ENCODE results near the gene DDIT4. TPM values are rescaled to one million over a fixed set of nuclear protein-coding genes. Genes with fewer than 3 reads are reported as not detected.

Gene DDIT4
- total and polyA plus RNA-seq, 9 of the 15 experiments (the other 6 are each of a cell fraction or from before 2014, with no cell fraction given): 8.2 to 675 (median 159) TPM

DNA sequence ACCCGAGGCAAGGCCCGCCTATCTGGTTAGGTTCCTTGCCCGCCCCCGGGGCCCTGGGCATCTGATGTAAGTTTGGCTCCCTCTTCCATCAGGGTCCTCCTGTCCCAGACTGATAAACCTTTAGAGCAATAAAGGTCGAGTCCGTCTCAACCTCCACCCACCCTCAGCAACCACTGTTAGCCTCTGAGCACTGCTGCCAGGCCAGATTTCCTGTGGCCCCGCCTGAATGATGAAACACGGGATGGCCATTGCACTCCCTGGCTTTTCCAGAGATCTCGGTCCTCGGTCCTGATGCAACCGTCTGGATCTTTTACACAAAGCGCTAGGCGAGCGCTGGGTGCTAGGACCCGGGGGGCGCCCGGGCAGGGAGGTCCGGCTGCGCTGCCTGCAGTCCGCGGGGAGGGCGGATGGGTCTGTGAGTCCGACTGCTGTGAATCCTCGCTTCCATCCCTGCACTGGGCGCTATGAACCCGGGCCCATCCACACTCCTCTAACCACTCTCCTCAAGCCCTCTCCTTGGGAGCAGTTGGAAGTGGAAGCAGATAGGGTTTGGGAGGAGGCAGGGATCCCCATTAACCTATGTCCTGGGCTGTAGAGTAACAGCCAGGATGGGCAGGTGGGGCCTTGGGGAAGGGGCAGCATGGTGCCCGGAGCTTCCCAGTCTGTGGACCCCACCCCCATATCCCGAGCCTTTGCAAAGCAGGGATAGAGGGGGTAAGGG, 875 bp upstream of the DDIT4 start (continued):
- peak; percentile 42 for TF ChIP-seq TAF1 (IDR thresholded peaks at IDR 0.05; ENCODE audit: control insufficient read depth, extremely low read depth, insufficient read depth, low read length, severe bottlenecking)
- TF ChIP-seq HDAC1 (IDR thresholded peaks at IDR 0.05): peak in 1 of 2 experiments; percentile 99; a peak in 2 of 4 replicates
- peak; percentile 79 for TF ChIP-seq ZBTB7A (IDR thresholded peaks at IDR 0.05; ENCODE audit: borderline replicate concordance, control insufficient read depth, low read depth, low read length)
- TF ChIP-seq, protein P1, sequence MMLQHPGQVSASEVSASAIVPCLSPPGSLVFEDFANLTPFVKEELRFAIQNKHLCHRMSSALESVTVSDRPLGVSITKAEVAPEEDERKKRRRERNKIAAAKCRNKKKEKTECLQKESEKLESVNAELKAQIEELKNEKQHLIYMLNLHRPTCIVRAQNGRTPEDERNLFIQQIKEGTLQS (IDR thresholded peaks at IDR 0.05): no peak
- TF ChIP-seq, protein P1 (CRISPR knock-in tag; conservative IDR thresholded peaks at IDR 0.05): peak; percentile 58; the same call in 1 of the 2 replicates
- TF ChIP-seq TAF9B (IDR thresholded peaks at IDR 0.05; ENCODE audit: partially characterized antibody): no peak
- no peak for TF ChIP-seq ZKSCAN3 (CRISPR knock-in tag; IDR thresholded peaks at IDR 0.05)
- TF ChIP-seq, protein P2, sequence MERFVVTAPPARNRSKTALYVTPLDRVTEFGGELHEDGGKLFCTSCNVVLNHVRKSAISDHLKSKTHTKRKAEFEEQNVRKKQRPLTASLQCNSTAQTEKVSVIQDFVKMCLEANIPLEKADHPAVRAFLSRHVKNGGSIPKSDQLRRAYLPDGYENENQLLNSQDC (CRISPR knock-in tag; IDR thresholded peaks at IDR 0.05): no peak; the same call in 1 of the 2 replicates
- peak; percentile 85 for TF ChIP-seq CREM (IDR thresholded peaks at IDR 0.05; ENCODE audit: low read depth)
- no peak for TF ChIP-seq PCBP2 (IDR thresholded peaks at IDR 0.05; ENCODE audit: low read depth, low read length, poor library complexity, severe bottlenecking)
- no peak for TF ChIP-seq MTA3 (IDR thresholded peaks at IDR 0.05; ENCODE audit: borderline replicate concordance)
- no peak for TF ChIP-seq NCOA1 (IDR thresholded peaks at IDR 0.05; ENCODE audit: low read depth)
- no peak; the same call in 1 of the 2 replicates for TF ChIP-seq ZEB2 (IDR thresholded peaks at IDR 0.05)
- peak in 1 of 2 experiments; percentile 61; a peak in 1 of 4 replicates for TF ChIP-seq SIN3A (IDR thresholded peaks at IDR 0.05; ENCODE audit: borderline replicate concordance in 2 of 2, control insufficient read depth in 1 of 2, low read depth in 2 of 2, low read length in 2 of 2)
- no peak for TF ChIP-seq ZNF282 (CRISPR knock-in tag; IDR thresholded peaks at IDR 0.05)
- TF ChIP-seq, protein P3, sequence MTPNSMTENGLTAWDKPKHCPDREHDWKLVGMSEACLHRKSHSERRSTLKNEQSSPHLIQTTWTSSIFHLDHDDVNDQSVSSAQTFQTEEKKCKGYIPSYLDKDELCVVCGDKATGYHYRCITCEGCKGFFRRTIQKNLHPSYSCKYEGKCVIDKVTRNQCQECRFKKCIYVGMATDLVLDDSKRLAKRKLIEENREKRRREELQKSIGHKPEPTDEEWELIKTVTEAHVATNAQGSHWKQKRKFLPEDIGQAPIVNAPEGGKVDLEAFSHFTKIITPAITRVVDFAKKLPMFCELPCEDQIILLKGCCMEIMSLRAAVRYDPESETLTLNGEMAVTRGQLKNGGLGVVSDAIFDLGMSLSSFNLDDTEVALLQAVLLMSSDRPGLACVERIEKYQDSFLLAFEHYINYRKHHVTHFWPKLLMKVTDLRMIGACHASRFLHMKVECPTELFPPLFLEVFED (CRISPR knock-in tag; conservative IDR thresholded peaks at IDR 0.05): no peak
- peak; percentile 87 for TF ChIP-seq CBX1 (IDR thresholded peaks at IDR 0.05; ENCODE audit: low read depth)
- TF ChIP-seq CEBPG (CRISPR knock-in tag; IDR thresholded peaks at IDR 0.05): peak; percentile 100
- peak in 1 of 2 experiments; percentile 100; a peak in 2 of 4 replicates for TF ChIP-seq CEBPG (tag; conservative IDR thresholded peaks at IDR 0.05 in 1 of 2, IDR thresholded peaks at IDR 0.05 in 1 of 2)
- TF ChIP-seq TBP (optimal IDR thresholded peaks at IDR 0.05; ENCODE audit: low read depth, low read length): peak; percentile 65
- TF ChIP-seq PTBP1 (IDR thresholded peaks at IDR 0.05; ENCODE audit: low read depth, low read length): no peak
- TF ChIP-seq, protein P4, sequence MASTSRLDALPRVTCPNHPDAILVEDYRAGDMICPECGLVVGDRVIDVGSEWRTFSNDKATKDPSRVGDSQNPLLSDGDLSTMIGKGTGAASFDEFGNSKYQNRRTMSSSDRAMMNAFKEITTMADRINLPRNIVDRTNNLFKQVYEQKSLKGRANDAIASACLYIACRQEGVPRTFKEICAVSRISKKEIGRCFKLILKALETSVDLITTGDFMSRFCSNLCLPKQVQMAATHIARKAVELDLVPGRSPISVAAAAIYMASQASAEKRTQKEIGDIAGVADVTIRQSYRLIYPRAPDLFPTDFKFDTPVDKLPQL (IDR thresholded peaks at IDR 0.05; ENCODE audit: extremely low read depth, insufficient read length): no peak
- no peak for TF ChIP-seq TAF15 (IDR thresholded peaks at IDR 0.05; ENCODE audit: low read depth, low read length)
- TF ChIP-seq HOXB6 (CRISPR knock-in tag; IDR thresholded peaks at IDR 0.05; ENCODE audit: borderline replicate concordance): peak; percentile 5; the same call in 1 of the 2 replicates
- TF ChIP-seq, protein P5, sequence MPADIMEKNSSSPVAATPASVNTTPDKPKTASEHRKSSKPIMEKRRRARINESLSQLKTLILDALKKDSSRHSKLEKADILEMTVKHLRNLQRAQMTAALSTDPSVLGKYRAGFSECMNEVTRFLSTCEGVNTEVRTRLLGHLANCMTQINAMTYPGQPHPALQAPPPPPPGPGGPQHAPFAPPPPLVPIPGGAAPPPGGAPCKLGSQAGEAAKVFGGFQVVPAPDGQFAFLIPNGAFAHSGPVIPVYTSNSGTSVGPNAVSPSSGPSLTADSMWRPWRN (IDR thresholded peaks at IDR 0.05; ENCODE audit: low read depth): no peak
